H9 (cell line): Measurements from ENCODE around the gene NTPCR. TPM values are rescaled to one million over a fixed set of nuclear protein-coding genes. Genes with fewer than 3 reads are reported as not detected.

ENCODE experiments used
- DNase-seq: peaks from one replicate; pipeline ENCODE4 v3.0.0-alpha.2; 2017
- H2AFZ ChIP-seq: one replicate; pipeline ENCODE4 v1.6.1; 2013; ENCODE audit warnings: mild to moderate bottlenecking, low read length, control low read depth, moderate library complexity
- H2AK5ac ChIP-seq: 2 replicates; pipeline ENCODE4 v1.6.1; 2013; ENCODE audit warnings: low read length, control low read depth, mixed read lengths; ENCODE audit not compliant: insufficient read length
- H2BK120ac ChIP-seq: one replicate; pipeline ENCODE4 v1.6.1; 2013; ENCODE audit warnings: low read depth, mild to moderate bottlenecking, low read length, control low read depth, inconsistent platforms; ENCODE audit not compliant: poor library complexity, severe bottlenecking
- H2BK12ac ChIP-seq: 2 replicates; pipeline ENCODE4 v1.6.1; 2013; ENCODE audit warnings: low read length, control low read depth, mixed read lengths, low read depth; ENCODE audit not compliant: insufficient read length
- H2BK15ac ChIP-seq: 2 replicates; pipeline ENCODE4 v1.6.1; 2013; ENCODE audit warnings: low read depth, low read length, control low read depth
- H2BK20ac ChIP-seq: one replicate; pipeline ENCODE4 v1.6.1; 2013; ENCODE audit warnings: low read depth, mild to moderate bottlenecking, low read length, control low read depth, inconsistent platforms; ENCODE audit not compliant: poor library complexity, severe bottlenecking
- H2BK5ac ChIP-seq: 2 replicates; pipeline ENCODE4 v1.6.1; 2013; ENCODE audit warnings: low read length, control low read depth, mixed read lengths; ENCODE audit not compliant: insufficient read length
- H3K14ac ChIP-seq: 2 replicates; pipeline ENCODE4 v1.6.1; 2013; ENCODE audit warnings: low read length, control low read depth; ENCODE audit not compliant: insufficient read depth
- H3K18ac ChIP-seq: 2 replicates; pipeline ENCODE4 v1.6.1; 2013; ENCODE audit warnings: low read depth, mild to moderate bottlenecking, mixed read lengths, low read length, control low read depth; ENCODE audit not compliant: insufficient read length
- H3K23ac ChIP-seq: 2 replicates; pipeline ENCODE4 v1.6.1; 2013; ENCODE audit warnings: low read length, control low read depth, mixed read lengths, low read depth; ENCODE audit not compliant: insufficient read length
- H3K23me2 ChIP-seq: 2 replicates; pipeline ENCODE4 v1.6.1; 2013; ENCODE audit warnings: low read depth, mild to moderate bottlenecking, mixed read lengths, low read length, control low read depth; ENCODE audit not compliant: insufficient read length, poor library complexity, severe bottlenecking
- H3K27ac ChIP-seq: 2 replicates; pipeline ENCODE4 v1.5.1; 2013; ENCODE audit warnings: low read length, control low read depth, mixed read lengths, low read depth; ENCODE audit not compliant: insufficient read length
- H3K27me3 ChIP-seq: 2 replicates; pipeline ENCODE4 v1.6.1; 2013; ENCODE audit warnings: low read length, control low read depth, inconsistent platforms; ENCODE audit not compliant: insufficient read depth
- H3K4ac ChIP-seq: 2 replicates; pipeline ENCODE4 v1.6.1; 2013; ENCODE audit warnings: low read depth, mild to moderate bottlenecking, control low read depth, inconsistent platforms, low read length, moderate library complexity
- H3K4me1 ChIP-seq: 2 replicates; pipeline ENCODE4 v1.6.1; 2013; ENCODE audit warnings: low read length, control low read depth, inconsistent platforms; ENCODE audit not compliant: insufficient read depth
- H3K4me2 ChIP-seq: 2 replicates; pipeline ENCODE4 v1.6.1; 2013; ENCODE audit warnings: low read length, control low read depth, mixed read lengths; ENCODE audit not compliant: insufficient read length, insufficient read depth
- H3K56ac ChIP-seq: 2 replicates; pipeline ENCODE4 v1.6.1; 2013; ENCODE audit warnings: low read depth, mild to moderate bottlenecking, mixed read lengths, low read length, control low read depth; ENCODE audit not compliant: insufficient read length
- H3K79me1 ChIP-seq: 2 replicates; pipeline ENCODE4 v1.6.1; 2013; ENCODE audit warnings: low read depth, mild to moderate bottlenecking, moderate library complexity, low read length, control low read depth, inconsistent platforms; ENCODE audit not compliant: insufficient read depth, poor library complexity, severe bottlenecking
- H3K79me2 ChIP-seq: 2 replicates; pipeline ENCODE4 v1.6.1; 2013; ENCODE audit warnings: low read length, control low read depth, inconsistent platforms; ENCODE audit not compliant: insufficient read depth
- H3K9ac ChIP-seq: 2 replicates; pipeline ENCODE4 v1.6.1; 2013; ENCODE audit warnings: low read length, control low read depth, mixed read lengths; ENCODE audit not compliant: insufficient read length; ENCODE audit errors: extremely low read depth
- H3K9me3 ChIP-seq: one replicate; pipeline ENCODE4 v1.6.1; 2013; ENCODE audit warnings: low read depth, low read length, inconsistent platforms; ENCODE audit not compliant: control insufficient read depth
- H3T11ph ChIP-seq: one replicate; pipeline ENCODE4 v1.6.1; 2013; ENCODE audit warnings: mild to moderate bottlenecking, low read length, control low read depth, inconsistent platforms
- H4K20me1 ChIP-seq: one replicate; pipeline ENCODE4 v1.6.1; 2013; ENCODE audit not compliant: control insufficient read depth, insufficient read length, insufficient read depth
- H4K5ac ChIP-seq: 2 replicates; pipeline ENCODE4 v1.6.1; 2013; ENCODE audit warnings: low read depth, mild to moderate bottlenecking, mixed read lengths, low read length, control low read depth; ENCODE audit not compliant: insufficient read length
- H4K8ac ChIP-seq: replicated peaks from 2 replicates; pipeline ENCODE4 v1.6.1; 2013; ENCODE audit warnings: low read length, control low read depth, mixed read lengths, low read depth; ENCODE audit not compliant: insufficient read length
- H4K91ac ChIP-seq: 2 replicates; pipeline ENCODE4 v1.6.1; 2013; ENCODE audit warnings: low read depth, mild to moderate bottlenecking, moderate library complexity, mixed read lengths, low read length, control low read depth; ENCODE audit not compliant: insufficient read length
- H3K27ac Mint-ChIP-seq, 3 experiments: 2 replicates in 2 of 3; 3 replicates in 1 of 3; pipeline ENCODE4 v1.8.0; 2020 to 2021; ENCODE audit warnings: mixed read lengths in 3 of 3, mild to moderate bottlenecking in 1 of 3, moderate library complexity in 1 of 3
- H3K27me3 Mint-ChIP-seq: 2 replicates; pipeline ENCODE4 v1.8.0; 2021; ENCODE audit warnings: low read depth, mild to moderate bottlenecking, moderate library complexity, mixed read lengths
- H3K36me3 Mint-ChIP-seq, 3 experiments: 2 replicates in 2 of 3; 3 replicates in 1 of 3; pipeline ENCODE4 v1.8.0; 2020 to 2021; ENCODE audit warnings: low read depth in 3 of 3, mixed read lengths in 3 of 3; ENCODE audit not compliant: insufficient read depth in 1 of 3
- H3K4me1 Mint-ChIP-seq, 2 experiments: 2 replicates each; pipeline ENCODE4 v1.8.0; 2020; ENCODE audit warnings: mixed read lengths in 2 of 2
- H3K4me3 Mint-ChIP-seq, 2 experiments: 2 replicates in 1 of 2; 3 replicates in 1 of 2; pipeline ENCODE4 v1.8.0; 2020 to 2021; ENCODE audit warnings: mild to moderate bottlenecking in 2 of 2, mixed read lengths in 2 of 2, moderate library complexity in 1 of 2
- H3K9me3 Mint-ChIP-seq, 2 experiments: 2 replicates in 1 of 2; 3 replicates in 1 of 2; pipeline ENCODE4 v1.8.0; 2020; ENCODE audit warnings: mild to moderate bottlenecking in 2 of 2, mixed read lengths in 2 of 2, moderate library complexity in 1 of 2
- WGBS: extraction: QIAGEN DNeasy Blood & Tissue Kit; methylation state at CpG from one replicate; pipeline ENCODE4 v1.1.7; 2013; ENCODE audit warnings: missing lambda C conversion rate, low lambda C conversion rate, mixed read lengths; ENCODE audit not compliant: insufficient read length; ENCODE audit errors: extremely low coverage; 5-methylcytosine and 5-hydroxymethylcytosine counted together
- total RNA-seq: library from RNA; stranded (reverse); gene quantifications from 2 replicates; pipeline ENCODE4 v1.2.1, GENCODE V29; 2021
- TF ChIP-seq, protein P1 (sequence below): fragments of 200-600 bp; sonication (generic); conservative IDR thresholded peaks from 3 replicates; pipeline ENCODE4 v1.8.0; 2021; ENCODE audit warnings: antibody characterized with exemption, mild to moderate bottlenecking

NTPCR gene
- total RNA-seq, 1 experiment from 2014 or later = 87.4 TPM

GRCh38 chr1:232958067-232958466, 7.7 kb downstream of the NTPCR start:
- no peak overlapping the region for H2BK12ac ChIP-seq

More at GRCh38 chr1:232958067-232958466, 7.7 kb downstream of the NTPCR start:
- H3K4me2 ChIP-seq = no peak overlapping the region
- H2AFZ ChIP-seq = no peak overlapping the region
- H3T11ph ChIP-seq = no peak overlapping the region
- H2BK120ac ChIP-seq = no peak overlapping the region
- no peak overlapping the region for H4K5ac ChIP-seq
- H3K9me3 ChIP-seq = no peaks in the 10 kb centered on the region
- H3K27me3 ChIP-seq = no peaks in the 10 kb centered on the region
- Mint-ChIP-seq H3K36me3 (peaks cover 28 to 60% (median 44%) of the 10 kb centered on the region in 3 experiments), H3K27ac (peak overlapping the region in 1 of 3 experiments; percentile 73; a peak in 1 of 7 replicates), H3K4me3 (no peak overlapping the region), H3K27me3 (no peaks in the 10 kb centered on the region), H3K4me1 (peaks cover 8 to 14% of the 10 kb centered on the region in 2 experiments), H3K9me3 (peaks cover 10% of the 10 kb centered on the region in 2 experiments; a peak in 4 of 5 replicates)
- no peak overlapping the region for H4K91ac ChIP-seq
- H2AK5ac ChIP-seq = no peak overlapping the region
- H3K27ac ChIP-seq = no peak overlapping the region
- H2BK5ac ChIP-seq = no peak overlapping the region
- no peaks in the 10 kb centered on the region for H4K20me1 ChIP-seq
- H3K56ac ChIP-seq = no peak overlapping the region
- no peak overlapping the region for H2BK15ac ChIP-seq
- H3K23ac ChIP-seq = no peak overlapping the region
- H3K4me1 ChIP-seq = peaks cover 4% of the 10 kb centered on the region; the same call in 1 of the 2 replicates
- H3K23me2 ChIP-seq = no peaks in the 10 kb centered on the region
- peaks cover 11% of the 10 kb centered on the region; the same call in 1 of the 2 replicates for H3K79me2 ChIP-seq
- H3K9ac ChIP-seq = no peak overlapping the region
- H2BK20ac ChIP-seq = no peak overlapping the region
- no peak for DNase-seq
- H3K4ac ChIP-seq = no peak overlapping the region
- H4K8ac ChIP-seq = no peak overlapping the region
- TF ChIP-seq, protein P1, sequence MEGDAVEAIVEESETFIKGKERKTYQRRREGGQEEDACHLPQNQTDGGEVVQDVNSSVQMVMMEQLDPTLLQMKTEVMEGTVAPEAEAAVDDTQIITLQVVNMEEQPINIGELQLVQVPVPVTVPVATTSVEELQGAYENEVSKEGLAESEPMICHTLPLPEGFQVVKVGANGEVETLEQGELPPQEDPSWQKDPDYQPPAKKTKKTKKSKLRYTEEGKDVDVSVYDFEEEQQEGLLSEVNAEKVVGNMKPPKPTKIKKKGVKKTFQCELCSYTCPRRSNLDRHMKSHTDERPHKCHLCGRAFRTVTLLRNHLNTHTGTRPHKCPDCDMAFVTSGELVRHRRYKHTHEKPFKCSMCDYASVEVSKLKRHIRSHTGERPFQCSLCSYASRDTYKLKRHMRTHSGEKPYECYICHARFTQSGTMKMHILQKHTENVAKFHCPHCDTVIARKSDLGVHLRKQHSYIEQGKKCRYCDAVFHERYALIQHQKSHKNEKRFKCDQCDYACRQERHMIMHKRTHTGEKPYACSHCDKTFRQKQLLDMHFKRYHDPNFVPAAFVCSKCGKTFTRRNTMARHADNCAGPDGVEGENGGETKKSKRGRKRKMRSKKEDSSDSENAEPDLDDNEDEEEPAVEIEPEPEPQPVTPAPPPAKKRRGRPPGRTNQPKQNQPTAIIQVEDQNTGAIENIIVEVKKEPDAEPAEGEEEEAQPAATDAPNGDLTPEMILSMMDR = no peak
- no CpG with 5 or more reads among the region's 1 CpG for WGBS
- no peak overlapping the region for H3K14ac ChIP-seq
- H3K79me1 ChIP-seq = peaks cover 12% of the 10 kb centered on the region
- no peak overlapping the region for H3K18ac ChIP-seq
